Right cardiac atrium (tissue), 5 donors: Measurements from ENCODE around the gene PUS3. TPM values are rescaled to one million over a fixed set of nuclear protein-coding genes. Genes with fewer than 3 reads are reported as not detected.

Experiments
- ATAC-seq, 2 donors: fragments of 200-7000 bp; cut with Tn5 transposase; one replicate each; pipeline versions ENCODE4 v1.8.0 to v1.9.1; 2020; ENCODE audit warnings: moderate library complexity in 2 of 2, mild to moderate bottlenecking in 1 of 2
- DNase-seq, 3 donors: peaks; one replicate each; pipeline ENCODE4 v3.0.0-alpha.2; 2020
- H3K27ac ChIP-seq: one replicate; pipeline ENCODE4 v1.5.1; 2013; ENCODE audit warnings: mild to moderate bottlenecking, low read length, control low read depth, moderate library complexity
- H3K27me3 ChIP-seq: one replicate; pipeline ENCODE4 v1.6.1; 2013; ENCODE audit not compliant: control insufficient read depth, insufficient read depth
- H3K4me1 ChIP-seq: one replicate; pipeline ENCODE4 v1.6.1; 2013; ENCODE audit warnings: low read length; ENCODE audit not compliant: control insufficient read depth, insufficient read depth
- H3K4me3 ChIP-seq: one replicate; pipeline ENCODE4 v1.5.1; 2013; ENCODE audit warnings: low read length, control low read depth
- H3K9me3 ChIP-seq: one replicate; pipeline ENCODE4 v1.6.1; 2013; ENCODE audit warnings: low read length; ENCODE audit not compliant: control insufficient read depth
- intact Hi-C, 4 donors: fragments of 100-400 bp; cut with DNase I; formaldehyde crosslinking; loops; one replicate each; pipeline versions ENCODE4 v1.11.0 to v1.14.0; 2022 to 2023
- polyA plus RNA-seq: library from polyadenylated mRNA; stranded (reverse); fragments of 200-250 nt; gene quantifications from one replicate; pipeline ENCODE4 v1.2.3, GENCODE V29; 2013
- total RNA-seq, 4 donors: library from RNA; stranded (reverse); fragmentation: NEBNext Ultra II Directional; extraction: Animal tissue kit (Norgen Biotek cat#: 25700); gene quantifications; one replicate each; pipeline ENCODE4 v1.2.1, GENCODE V29; 2021
- donor health status: healthy with polysubstance abuse.
- donor health status: DM: no; HTN: yes; CAD: no.
- donor health status: DM: no; HTN: no; CAD: no.
- donor health status: DM: no; HTN: yes; CAD: no; lungs with severe emphysema.
- donor health status: DM: yes; HTN: yes; CAD: no.

The PUS3 gene
- total and polyA plus RNA-seq, 5 donors = 5.7 to 9.5 (median 9.0) TPM

DNA sequence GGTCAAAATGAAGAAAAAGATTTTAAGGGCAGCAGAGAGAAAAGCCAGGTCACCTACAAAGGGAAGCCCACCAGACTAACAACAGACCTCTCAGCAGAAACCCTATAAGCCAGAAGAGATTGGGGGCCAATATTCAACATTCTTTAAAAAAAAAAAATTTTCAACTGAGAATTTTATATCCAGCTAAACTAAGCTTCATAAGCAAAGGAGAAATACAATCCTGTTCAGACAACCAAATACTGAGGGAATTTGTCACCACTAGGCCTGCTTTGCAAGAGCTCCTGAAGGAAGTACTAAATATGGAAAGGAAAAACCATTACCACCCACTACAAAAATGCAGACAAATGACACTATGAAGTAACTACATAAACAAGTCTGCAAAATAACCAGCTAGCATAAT, 56.8 kb downstream of the PUS3 start:
- Histone ChIP-seq H3K4me3 (no peak overlapping the region), H3K27me3 (no peaks in the 10 kb centered on the region), H3K4me1 (no peaks in the 10 kb centered on the region), H3K27ac (no peak overlapping the region), H3K9me3 (no peaks in the 10 kb centered on the region)
- intact Hi-C loops = no loop called here
- no peak for ATAC-seq
- DNase-seq = no peak

Other genes with a start within 250 kb of the PUS3 start
- gene ACRV1, start 222.4 kb downstream of the PUS3 start, total RNA-seq = not detected
- gene ACRV1, start 222.4 kb downstream of the PUS3 start, polyA plus RNA-seq = not detected
- not detected for gene PATE1, start 156.9 kb downstream of the PUS3 start, total RNA-seq
- not detected for gene PATE1, start 156.9 kb downstream of the PUS3 start, polyA plus RNA-seq
- not detected for gene PATE2, start 124.4 kb downstream of the PUS3 start, total RNA-seq
- not detected for gene PATE2, start 124.4 kb downstream of the PUS3 start, polyA plus RNA-seq
- not detected for gene PATE3, start 115.1 kb downstream of the PUS3 start, total RNA-seq
- not detected for gene PATE3, start 115.1 kb downstream of the PUS3 start, polyA plus RNA-seq
- not detected for gene PATE4, start 69.9 kb downstream of the PUS3 start, total RNA-seq
- not detected for gene PATE4, start 69.9 kb downstream of the PUS3 start, polyA plus RNA-seq
- gene HYLS1, start 15.5 kb downstream of the PUS3 start, total RNA-seq = 1 to 10 TPM; 4.3 to 7.2 (median 5.2) TPM
- gene HYLS1, start 15.5 kb downstream of the PUS3 start, polyA plus RNA-seq = 4.9 TPM
- not detected for gene DDX25, start 1.3 kb upstream of the PUS3 start, total RNA-seq
- 0.05 TPM for gene DDX25, start 1.3 kb upstream of the PUS3 start, polyA plus RNA-seq
- gene VSIG10L2, start 42.8 kb upstream of the PUS3 start, total RNA-seq = under 1 TPM in 1 of 4 donors, not detected in 3; 0.50 TPM
- gene VSIG10L2, start 42.8 kb upstream of the PUS3 start, polyA plus RNA-seq = 0.29 TPM
- 10 to 100 TPM; 18.4 to 32.2 (median 23.5) TPM for gene CDON, start 159.7 kb upstream of the PUS3 start, total RNA-seq
- gene CDON, start 159.7 kb upstream of the PUS3 start, polyA plus RNA-seq = 4.4 TPM